Coronary artery (tissue), 2 donors: ENCODE data around the gene SLC66A2.

ENCODE experiments used
- DNase-seq: peaks from one replicate; pipeline ENCODE4 v3.0.0-alpha.2; 2017; ENCODE audit warnings: low spot score
- H3K27ac ChIP-seq, 2 donors: fragments of 200-600 bp; sonication (generic); one replicate each; pipeline ENCODE4 v1.5.1; 2016 to 2019
- H3K4me3 ChIP-seq: fragments of 200-600 bp; sonication (generic); 2 replicates; pipeline ENCODE4 v1.5.1; 2016; ENCODE audit warnings: mild to moderate bottlenecking, moderate library complexity
- TF ChIP-seq, protein P1 (sequence below): fragments of 200-600 bp; sonication (generic); IDR thresholded peaks from one replicate; pipeline ENCODE4 v1.5.1; 2019; ENCODE audit warnings: antibody characterized with exemption

The SLC66A2 gene

DNA sequence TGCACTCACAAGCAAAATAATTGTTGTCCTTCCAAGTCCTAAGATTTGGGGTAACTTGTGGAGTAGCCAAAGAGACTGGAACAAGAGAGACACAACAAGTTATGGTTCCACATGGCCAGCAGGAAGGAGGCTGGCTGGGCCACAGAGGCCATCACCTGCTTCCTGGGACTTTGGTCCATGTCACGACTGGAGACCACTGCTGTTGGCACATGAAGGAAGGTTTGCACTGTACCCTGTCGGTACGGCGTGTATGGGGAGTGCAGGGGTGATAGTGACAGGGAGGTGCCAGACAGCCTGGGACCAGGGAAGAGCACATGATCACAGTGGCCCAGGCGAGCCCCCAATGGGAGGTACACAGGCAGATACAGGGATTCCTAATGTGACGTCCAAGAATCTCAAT lies 15.5 kb downstream of the SLC66A2 start:
- H3K27ac ChIP-seq: no peak overlapping the region
- TF ChIP-seq, protein P1, sequence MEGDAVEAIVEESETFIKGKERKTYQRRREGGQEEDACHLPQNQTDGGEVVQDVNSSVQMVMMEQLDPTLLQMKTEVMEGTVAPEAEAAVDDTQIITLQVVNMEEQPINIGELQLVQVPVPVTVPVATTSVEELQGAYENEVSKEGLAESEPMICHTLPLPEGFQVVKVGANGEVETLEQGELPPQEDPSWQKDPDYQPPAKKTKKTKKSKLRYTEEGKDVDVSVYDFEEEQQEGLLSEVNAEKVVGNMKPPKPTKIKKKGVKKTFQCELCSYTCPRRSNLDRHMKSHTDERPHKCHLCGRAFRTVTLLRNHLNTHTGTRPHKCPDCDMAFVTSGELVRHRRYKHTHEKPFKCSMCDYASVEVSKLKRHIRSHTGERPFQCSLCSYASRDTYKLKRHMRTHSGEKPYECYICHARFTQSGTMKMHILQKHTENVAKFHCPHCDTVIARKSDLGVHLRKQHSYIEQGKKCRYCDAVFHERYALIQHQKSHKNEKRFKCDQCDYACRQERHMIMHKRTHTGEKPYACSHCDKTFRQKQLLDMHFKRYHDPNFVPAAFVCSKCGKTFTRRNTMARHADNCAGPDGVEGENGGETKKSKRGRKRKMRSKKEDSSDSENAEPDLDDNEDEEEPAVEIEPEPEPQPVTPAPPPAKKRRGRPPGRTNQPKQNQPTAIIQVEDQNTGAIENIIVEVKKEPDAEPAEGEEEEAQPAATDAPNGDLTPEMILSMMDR: no peak
- peak; percentile 19 for DNase-seq

DNA sequence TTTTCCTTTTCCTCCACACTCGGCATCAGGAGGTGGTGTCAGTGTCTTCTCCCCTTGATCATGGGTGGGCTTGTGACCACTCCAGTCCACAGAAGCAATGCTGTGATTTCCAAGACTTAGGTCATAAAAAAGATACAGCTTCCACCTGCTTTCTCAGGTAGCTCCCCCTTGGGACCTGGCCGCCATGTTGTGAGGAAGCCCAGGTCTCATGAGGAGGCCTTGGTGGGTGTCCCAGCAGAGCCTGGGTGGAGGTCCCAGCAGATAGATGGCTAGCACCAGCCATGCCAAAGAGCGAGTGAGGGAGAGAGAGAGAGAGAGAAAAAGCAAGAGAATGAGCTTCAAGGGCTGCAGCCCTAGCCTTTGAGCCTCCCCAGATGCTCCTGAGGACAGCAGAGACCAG lies 16.0 kb downstream of the SLC66A2 start:
- DNase-seq: peak; percentile 16
- no peak overlapping the region for H3K4me3 ChIP-seq
- H3K27ac ChIP-seq: no peak overlapping the region
- TF ChIP-seq, protein P1: no peak

More for the DNA sequence above, 15.5 kb downstream of the SLC66A2 start:
- no peak overlapping the region for H3K4me3 ChIP-seq

DNA sequence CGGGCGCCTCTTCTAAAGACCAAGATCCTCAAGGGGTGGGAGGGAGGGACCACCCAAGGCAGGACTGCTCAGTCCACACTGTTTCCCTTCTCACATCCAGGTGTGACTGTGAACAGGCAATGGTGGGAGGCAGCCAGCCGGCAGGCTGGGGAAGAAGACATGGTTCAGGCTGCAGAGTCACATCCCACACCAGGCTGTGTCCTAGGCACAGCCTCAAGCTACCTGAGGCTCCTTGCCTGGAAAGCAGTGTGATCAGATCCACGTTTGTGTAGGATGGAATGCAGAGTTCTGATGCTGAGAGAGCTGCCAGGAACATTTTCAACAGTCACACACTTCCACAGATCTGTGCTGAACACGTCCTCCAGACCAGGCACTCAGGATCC lies 16.4 kb downstream of the SLC66A2 start:
- Histone ChIP-seq H3K4me3 (no peak overlapping the region), H3K27ac (no peak overlapping the region)
- DNase-seq: peak; percentile 64
- TF ChIP-seq, protein P1: no peak

DNA sequence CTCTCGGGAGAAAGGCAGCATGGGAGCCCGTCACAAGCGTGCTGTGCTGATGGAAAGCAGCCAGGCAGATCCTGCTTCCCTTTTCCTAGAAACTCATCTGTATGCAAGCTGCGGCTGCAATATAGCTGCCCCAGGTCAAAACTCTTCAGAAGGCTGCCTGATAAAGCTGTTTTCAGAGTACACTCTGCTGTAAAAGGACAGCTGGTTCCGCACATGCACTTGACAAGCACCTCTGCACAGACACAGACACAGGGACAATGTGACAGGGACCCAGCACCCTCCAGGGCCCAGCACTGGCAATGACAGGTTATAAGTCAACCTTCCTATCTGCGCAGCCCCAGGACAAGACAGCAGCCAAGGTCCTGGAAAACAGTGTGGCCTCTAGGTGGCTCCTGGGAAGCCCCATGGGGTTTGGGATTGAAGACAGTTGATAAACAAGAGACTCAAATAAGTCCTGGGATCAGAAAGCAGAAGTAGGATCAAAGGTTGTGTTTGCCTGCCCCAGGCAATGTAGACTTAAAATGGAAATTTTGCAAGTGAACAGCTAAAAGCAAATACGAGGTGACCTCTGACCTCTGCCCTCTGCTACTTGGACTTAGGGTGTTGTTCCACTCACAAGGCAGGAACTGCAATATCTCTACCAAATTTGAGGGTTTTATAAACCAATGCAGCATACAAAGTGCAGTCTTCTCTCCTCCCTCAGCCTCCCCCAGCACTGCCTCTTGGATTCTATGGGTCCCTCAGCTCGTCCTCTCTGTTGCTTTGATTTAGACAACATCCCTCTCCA lies 16.9 kb downstream of the SLC66A2 start:
- H3K27ac ChIP-seq: peak overlapping the region in 1 of 2 donors; percentile 19
- TF ChIP-seq, protein P1: no peak
- no peak overlapping the region for H3K4me3 ChIP-seq
- DNase-seq: peak; percentile 43

DNA sequence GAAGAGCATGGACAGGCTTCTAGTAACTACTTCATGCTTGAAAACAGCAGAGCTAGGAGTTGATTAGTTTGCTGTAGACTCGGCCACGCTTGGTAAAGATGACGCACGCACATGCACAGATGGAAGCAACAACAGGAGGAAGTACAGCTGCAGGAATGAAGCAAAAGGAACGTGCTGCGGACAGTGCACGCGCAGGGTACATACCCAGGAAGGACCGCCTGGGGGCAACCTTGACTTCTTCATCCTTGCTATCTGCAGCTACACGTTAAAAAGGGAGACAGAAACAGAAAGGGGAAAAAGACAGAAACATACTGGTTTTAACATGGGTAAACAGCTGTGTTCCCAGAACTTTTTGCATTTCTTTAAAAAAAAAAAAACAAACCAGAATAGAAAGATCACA lies 17.7 kb downstream of the SLC66A2 start:
- Histone ChIP-seq H3K27ac (no peak overlapping the region), H3K4me3 (no peak overlapping the region)
- DNase-seq: peak; percentile 36
- TF ChIP-seq, protein P1: no peak

DNA sequence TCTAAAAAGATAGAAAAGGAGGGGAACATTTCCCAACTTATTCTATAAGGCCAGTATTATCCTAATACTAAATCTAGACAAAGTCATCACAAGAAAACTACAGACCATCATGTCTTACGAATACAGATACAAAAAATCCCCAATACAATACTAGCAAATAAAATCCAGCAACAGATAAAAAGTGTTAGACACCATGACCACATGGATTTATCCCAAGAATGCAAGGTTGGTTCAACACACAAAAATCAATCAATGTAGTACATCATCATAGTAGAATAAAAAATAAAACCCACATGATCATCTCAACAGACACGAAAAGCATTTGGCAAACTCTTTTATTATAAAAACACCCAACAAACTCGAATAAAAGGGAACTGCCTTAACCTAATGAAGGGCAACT lies 18.5 kb downstream of the SLC66A2 start:
- Histone ChIP-seq H3K4me3 (no peak overlapping the region), H3K27ac (no peak overlapping the region)
- no peak for DNase-seq
- TF ChIP-seq, protein P1: no peak

DNA sequence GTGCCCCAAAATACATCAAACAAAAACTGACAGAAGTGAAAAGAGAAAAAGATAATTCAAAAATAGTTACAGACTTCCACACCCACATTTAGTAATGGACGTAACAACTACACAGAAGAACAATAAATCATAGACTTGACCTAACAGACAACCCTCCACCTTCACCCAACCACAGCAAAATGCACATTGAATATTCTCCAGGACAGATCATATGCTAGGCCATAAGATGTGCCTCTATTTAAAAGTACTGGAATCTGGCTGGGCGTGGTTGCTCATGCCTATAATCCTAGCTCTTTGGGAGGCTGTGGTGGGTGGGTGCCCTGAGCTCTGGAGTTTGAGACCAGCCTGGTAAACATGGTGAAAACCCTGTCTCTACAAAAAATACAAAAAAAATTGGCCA lies 20.0 kb downstream of the SLC66A2 start:
- Histone ChIP-seq H3K27ac (no peak overlapping the region), H3K4me3 (no peak overlapping the region)
- TF ChIP-seq, protein P1: no peak
- peak; percentile 17 for DNase-seq
